CD4-positive, alpha-beta T cell treated with Interleukin-21 for 1 hour (primary cell): ENCODE data around the gene ETS2.
"Not testable (repeated sequence)": the region's sequence is repeated elsewhere in the genome, so short reads cannot be mapped to it uniquely, and the experiment has no call there.

Source experiments
- DNase-seq: peaks from one replicate; pipeline ENCODE4 v3.0.0-alpha.2; 2020

The ETS2 gene

DNA sequence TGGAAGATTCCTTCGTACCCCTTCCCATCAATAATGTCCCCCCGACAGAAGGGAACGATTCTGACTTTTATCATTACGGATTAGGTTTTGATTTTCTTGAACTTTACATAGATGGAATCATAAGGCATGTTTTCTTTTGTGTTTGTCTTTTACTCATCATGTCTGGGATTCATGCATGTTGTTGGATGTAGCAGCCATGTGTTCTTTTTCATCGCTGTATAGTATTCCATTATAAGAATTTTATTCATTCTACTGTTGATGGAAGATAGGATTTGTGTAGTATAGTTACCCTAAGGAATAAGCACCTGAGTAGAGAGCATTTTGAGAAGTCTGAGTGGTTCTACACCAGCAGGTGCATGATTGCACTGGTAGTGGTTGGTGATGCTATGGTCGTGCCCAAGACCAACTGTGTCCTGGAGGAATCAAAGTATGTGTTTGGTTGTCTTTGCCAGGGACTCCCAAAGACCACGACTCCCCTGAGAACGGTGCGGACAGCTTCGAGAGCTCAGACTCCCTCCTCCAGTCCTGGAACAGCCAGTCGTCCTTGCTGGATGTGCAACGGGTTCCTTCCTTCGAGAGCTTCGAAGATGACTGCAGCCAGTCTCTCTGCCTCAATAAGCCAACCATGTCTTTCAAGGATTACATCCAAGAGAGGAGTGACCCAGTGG lies 13.5 kb downstream of the ETS2 start:
- DNase-seq = no peak

DNA sequence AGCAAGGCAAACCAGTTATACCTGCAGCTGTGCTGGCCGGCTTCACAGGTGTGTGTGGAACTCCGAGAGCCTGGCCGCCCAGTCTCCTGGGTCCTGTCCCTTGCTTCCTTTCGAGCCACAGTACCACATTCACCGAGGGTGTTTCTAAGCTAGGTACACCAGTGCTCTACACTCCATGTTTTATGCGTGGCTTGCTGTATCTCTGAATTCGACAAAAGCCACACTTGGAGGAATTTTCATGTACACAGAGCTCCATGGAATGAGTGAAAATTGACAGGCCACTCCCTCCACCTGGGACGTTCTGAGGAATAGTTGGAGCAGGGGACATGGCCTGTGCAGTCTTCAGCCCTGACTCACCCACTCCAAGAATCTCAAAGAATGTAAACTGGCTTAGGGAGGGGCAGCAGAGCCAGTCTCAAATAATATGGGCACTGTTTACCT lies 14.0 kb downstream of the ETS2 start:
- DNase-seq = no peak

GRCh38 chr21:38820471-38821239 lies 14.9 kb downstream of the ETS2 start:
- no peak for DNase-seq

DNA sequence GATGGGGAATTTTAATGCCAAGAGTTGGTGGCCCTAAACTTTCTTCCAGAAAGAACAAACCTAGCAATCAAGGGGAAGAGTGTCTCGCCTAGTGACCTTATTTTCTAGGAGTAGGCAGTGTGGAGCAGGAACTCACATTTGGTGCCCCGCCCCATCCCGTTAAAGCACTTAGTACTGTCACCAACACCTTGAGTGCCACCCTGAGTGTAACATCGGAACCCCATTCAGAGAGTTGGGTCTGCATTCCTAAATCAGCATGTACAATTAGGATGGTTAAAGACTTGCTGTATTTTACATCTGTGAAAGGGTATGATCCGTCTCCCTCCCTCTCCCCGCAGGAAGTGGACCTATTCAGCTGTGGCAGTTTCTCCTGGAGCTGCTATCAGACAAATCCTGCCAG lies 15.5 kb downstream of the ETS2 start:
- no peak for DNase-seq

DNA sequence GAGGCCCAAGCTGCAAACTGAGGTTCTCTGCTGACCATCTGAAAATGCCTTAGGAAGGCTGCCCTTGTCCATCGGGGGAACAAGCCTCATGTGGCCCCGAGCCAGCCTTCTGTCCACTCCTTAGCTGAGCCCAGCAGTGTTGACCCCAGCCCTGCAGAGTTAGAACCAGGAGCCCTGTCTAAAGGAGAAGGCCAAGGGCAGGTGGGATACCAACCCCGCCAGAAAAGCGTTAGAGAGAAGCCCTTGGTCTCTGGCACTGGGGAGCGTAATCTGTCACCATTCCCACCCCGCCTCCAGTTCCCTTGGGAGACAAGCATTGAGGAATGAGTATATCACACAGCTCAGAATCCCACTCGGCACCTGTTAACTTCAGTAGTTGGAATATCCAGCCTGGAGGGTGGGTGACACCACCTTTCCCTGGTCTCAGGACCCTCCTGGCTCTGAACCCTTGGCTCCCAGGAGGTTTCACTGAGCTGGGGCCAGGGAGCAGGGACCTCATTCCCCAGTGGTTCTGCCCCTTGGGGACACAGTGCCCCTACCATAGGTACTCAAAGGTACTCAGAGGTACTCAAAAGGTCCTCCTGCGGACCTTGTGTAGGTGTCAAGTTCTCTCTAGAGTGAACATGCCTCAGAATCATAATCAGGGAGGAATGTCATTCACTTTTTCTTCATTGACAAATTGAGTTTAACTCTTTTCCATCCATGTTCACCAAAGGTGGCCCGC lies 16.4 kb downstream of the ETS2 start:
- no peak for DNase-seq

- no peak for DNase-seq
Measured at GRCh38 chr21:38822778-38823238, 17.1 kb downstream of the ETS2 start.

GRCh38 chr21:38823737-38824123 lies 18.0 kb downstream of the ETS2 start:
- DNase-seq = no peak

GRCh38 chr21:38824124-38824822 lies 18.5 kb downstream of the ETS2 start:
- no peak for DNase-seq

DNA sequence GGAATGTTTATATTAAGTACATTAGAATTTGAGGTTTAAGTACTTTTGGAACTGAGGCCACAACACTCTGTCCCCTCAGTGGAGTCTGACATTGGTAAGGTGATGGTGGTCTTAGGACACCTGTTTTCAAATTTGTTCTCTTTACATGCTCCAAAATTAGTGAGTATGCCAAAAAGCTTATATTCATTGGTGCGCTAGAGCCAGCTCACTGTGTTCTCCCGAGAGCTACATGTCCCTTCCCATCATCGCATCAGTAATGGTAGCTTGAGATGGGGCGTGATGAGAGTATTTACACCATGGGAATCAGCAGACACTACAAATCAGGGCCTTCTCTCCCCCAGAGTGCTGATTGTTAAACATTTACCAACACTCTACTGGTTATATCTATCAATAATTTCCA lies 19.5 kb downstream of the ETS2 start:
- no peak for DNase-seq

GRCh38 chr21:38825921-38826320 lies 20.2 kb downstream of the ETS2 start:
- no peak for DNase-seq

- not testable (repeated sequence) for DNase-seq
Measured at GRCh38 chr21:38828111-38828510, 22.4 kb downstream of the ETS2 start.

DNA sequence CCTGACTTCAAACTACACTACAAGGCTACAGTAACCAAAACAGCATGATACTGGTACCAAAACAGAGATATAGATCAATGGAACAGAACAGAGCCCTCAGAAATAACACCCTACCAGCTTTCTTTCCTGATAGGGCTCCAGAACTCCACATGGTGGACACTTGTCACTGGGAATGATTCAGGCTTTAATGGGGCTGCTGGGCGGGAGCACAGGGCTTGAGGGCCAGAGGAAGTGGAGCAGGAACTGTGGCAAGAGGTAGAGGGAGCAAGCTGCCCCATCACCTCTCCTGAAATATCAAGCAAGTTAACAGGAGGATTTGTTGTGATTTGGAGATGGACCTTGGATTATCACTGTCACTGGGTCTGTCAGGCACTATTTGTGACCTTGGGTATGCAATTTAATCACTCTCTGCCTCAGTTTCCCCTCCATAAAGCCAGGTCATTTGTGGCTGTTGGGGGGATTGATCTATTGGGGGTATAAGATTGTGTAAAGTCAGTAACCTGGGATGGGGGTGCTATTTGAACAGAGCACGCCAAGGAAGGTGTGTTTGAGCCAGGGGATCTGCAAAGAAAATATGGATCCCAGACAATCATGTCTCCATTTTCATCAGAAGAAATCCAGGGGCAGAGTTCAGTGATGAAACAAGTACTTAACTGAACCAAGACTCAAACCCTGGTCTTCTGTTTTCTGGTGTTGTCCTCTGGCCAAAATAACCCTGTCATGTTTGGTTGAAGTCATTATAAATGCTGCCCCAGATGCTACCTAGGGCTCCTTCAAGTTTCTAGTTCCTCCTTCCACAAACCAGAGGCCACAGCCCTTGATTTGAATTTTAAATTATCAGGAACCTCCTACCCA lies 25.2 kb downstream of the ETS2 start:
- DNase-seq = no peak

- peak; percentile 66 for DNase-seq
Measured at GRCh38 chr21:38831526-38832467, 26.1 kb downstream of the ETS2 start.

DNA sequence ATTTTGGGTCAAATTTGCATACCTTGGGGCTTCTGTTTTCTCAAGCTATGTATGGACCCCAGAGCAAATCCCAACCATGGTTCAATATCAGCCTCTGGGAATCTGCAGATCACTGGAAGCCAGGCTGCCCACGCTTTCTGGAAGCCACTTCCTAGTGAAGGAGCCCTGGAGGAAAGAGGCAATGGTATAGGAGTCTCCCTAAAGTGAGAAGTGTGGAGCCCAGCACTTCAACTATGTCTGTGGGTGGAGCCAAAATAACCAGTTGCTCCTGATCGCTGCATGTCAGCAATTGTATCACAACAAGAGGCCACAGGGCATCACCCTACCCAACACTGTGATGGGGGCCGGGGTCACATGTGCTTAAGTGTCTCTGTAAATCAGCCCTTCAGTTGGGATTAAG lies 26.9 kb downstream of the ETS2 start:
- no peak for DNase-seq

DNA sequence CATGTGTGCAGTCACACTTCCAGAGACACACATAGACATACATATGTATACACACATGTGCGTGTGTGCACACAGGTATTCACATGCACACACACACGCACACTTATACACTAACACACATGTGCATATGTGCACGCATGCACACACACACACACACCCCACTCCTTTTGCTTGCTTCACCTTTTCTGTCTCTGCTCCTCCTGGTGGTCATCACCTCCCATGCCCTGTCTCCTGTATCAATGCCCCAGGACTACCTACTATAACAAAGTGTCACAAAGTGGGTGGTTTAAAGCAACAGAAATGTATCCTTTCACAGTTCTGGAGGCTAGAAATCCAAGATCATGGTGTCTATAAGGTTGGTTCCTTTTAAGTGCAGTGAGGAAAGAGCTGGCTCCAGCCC lies 27.4 kb downstream of the ETS2 start:
- DNase-seq = no peak

DNA sequence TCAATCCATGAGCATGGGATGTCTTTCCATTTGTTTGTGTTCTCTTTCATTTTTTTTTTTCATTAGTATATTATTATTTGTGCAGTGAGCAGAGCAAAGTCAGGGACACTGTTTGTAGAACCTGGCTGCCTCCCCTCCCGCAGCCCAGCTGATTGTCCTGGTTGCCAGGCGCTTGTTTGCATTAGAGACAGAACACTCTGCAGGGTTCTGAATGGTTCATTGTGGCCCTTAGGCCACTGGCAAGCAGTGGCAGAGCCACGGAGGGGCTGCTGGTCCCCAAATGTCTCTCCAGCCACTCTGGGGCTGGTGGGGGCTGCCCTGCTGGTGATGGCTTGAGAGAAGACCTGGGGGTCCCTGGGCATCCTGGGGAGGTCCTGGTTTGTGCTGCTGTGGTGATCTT lies 29.0 kb downstream of the ETS2 start:
- no peak for DNase-seq

DNA sequence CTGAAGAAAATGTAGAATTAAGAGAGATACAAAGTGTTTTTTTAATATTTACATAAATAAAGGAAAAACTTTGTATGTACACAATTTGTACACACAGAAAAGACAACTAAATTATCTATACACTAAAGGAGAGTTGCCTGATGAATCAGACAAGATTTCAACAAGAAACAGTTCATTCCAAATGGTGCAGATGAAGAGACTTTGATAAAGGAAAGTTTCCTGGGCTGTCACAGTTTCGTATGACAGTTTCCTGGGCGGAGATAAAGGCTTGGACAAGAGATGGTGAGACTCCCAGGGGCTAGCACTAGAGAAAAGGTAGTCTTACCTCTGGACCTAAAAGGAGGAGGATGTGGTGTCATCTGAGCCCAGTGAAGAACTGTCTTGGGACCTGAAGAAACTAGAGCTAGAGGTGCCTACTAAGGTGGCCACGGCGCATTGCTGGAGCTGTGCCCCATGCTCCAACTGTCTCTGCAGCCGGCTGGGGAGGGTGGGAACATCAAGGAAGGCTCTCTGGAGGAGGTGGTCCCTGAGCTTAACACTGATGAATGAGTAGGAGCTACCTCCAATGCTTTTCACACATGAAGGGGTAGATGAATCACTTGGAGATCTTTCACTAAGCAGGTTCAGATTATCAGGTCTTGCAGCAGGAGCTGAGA lies 32.2 kb downstream of the ETS2 start:
- no peak for DNase-seq

DNA sequence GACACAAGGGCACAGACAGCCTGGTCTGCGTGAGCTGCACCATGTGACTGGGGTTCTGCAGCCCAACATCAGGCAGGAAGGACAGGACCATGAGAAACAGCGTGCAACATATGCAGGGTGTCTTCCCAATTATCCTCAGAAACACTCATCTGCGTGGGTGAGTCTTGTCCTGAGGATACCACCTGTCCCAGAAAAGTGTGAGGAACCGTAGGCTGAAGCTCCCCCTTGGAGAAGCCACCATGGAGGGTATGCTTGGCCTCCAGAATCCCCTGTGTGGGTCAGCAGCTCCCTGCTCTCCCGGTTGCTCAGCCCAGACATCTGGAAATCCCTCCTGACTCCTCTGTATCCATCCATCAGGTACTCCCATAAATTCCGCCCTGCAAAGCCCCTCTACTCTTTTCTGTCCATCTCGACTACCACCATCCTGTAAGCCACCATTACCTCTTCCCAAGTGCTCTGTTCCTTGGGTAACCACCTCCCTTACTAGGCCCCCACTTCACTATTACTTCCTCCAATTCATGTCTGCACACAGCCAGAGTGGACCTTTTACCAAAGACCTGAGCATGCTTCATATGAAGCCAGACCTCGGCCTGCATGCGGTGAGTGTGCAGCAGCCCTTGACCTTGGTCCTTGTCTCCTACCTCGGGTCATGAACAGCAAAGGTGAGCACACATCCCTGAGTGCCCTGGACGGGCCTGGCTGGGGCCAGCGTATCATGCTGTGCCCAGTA lies 33.0 kb downstream of the ETS2 start:
- no peak for DNase-seq
